ENCODE results near the gene KLRF2. TPM values are rescaled to one million over a fixed set of nuclear protein-coding genes. Genes with fewer than 3 reads are reported as not detected.

Gene KLRF2
- not detected in 2 replicates for total RNA-seq (2012; rRNA removed)

GRCh38 chr12:9881246-9881645 lies at the start of gene KLRF2:
TSS of gene KLRF2 (plus strand) at chr12:9881489. CDS start at chr12:9881596, 107 bp downstream.
- no peaks in the 10 kb centered on the region for H3K27me3 ChIP-seq (ENCODE audit: control insufficient read depth, insufficient read depth, low read length)
- H3K4me1 ChIP-seq (ENCODE audit: control insufficient read depth, insufficient read depth, low read length), result no peaks in the 10 kb centered on the region

DNA sequence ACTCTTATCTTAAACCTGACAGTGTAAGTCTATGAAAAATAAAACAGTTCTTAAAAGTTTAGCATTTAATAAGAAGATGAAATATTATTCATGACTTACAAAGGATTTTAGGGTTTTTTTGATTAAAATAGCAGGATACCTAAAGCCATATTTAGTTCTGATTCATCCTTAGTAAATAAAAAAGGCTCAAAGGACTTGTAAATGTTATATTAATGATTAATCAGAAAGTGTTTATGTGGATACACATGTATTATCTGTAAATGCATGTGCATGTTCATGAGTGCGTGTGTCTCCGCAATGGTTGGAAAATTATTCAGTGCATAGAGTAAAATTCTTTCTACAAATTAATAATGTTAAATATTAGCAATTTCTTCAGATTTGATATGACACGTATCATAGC lies 49.6 kb upstream of the KLRF2 start:
- Histone ChIP-seq H3K4me1 (ENCODE audit: control insufficient read depth, insufficient read depth, low read length) (no peaks in the 10 kb centered on the region), H3K36me3 (ENCODE audit: insufficient read depth, low read length) (no peaks in the 10 kb centered on the region), H3K9me3 (replicated peaks; ENCODE audit: low read length) (no peaks in the 10 kb centered on the region), H3K27me3 (ENCODE audit: control insufficient read depth, insufficient read depth, low read length) (no peaks in the 10 kb centered on the region), H3K4me2 (ENCODE audit: low read length) (no peak overlapping the region), H3K9ac (ENCODE audit: low read depth, low read length) (no peak overlapping the region), H3K4me3 (ENCODE audit: low read length) (no peak overlapping the region)

More at GRCh38 chr12:9881246-9881645, at the start of gene KLRF2:
- no peaks in the 10 kb centered on the region for H3K36me3 ChIP-seq (ENCODE audit: insufficient read depth, low read length)
- H3K4me2 ChIP-seq (ENCODE audit: low read length), result no peak within 1 kb of the TSS
- no peak within 1 kb of the TSS for H3K4me3 ChIP-seq (ENCODE audit: low read length)
- no peaks in the 10 kb centered on the region for H3K9me3 ChIP-seq (replicated peaks; ENCODE audit: low read length)
- no peak within 1 kb of the TSS for H3K9ac ChIP-seq (ENCODE audit: low read depth, low read length)

DNA sequence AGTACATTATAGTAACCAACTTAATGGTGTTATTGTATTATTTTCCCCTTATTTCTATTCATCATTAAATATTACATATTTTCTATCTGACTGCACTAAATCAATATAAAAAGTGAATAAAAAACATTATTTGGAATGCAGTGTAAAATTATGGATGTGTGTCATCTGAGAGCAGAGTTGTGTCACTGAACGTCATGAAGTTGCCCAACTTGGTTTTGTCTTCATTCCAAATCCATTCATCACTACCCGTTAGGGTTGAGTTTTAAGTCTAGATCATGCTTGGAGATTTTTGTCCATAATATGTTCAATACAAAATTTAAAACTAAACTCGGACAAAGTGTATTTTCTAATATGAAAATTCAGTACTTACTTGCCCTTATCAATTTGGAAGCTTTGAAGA lies 37.9 kb upstream of the KLRF2 start:
- Histone ChIP-seq H3K4me3 (ENCODE audit: low read length) (no peak overlapping the region), H3K4me2 (ENCODE audit: low read length) (no peak overlapping the region)

GRCh38 chr12:9848899-9849298 lies 32.4 kb upstream of the KLRF2 start:
- no peaks in the 10 kb centered on the region for H3K36me3 ChIP-seq (ENCODE audit: insufficient read depth, low read length)
- H3K4me2 ChIP-seq (ENCODE audit: low read length), result no peak overlapping the region

More for the DNA sequence above, 37.9 kb upstream of the KLRF2 start:
- Histone ChIP-seq H3K4me1 (ENCODE audit: control insufficient read depth, insufficient read depth, low read length) (no peaks in the 10 kb centered on the region), H3K9me3 (replicated peaks; ENCODE audit: low read length) (no peaks in the 10 kb centered on the region), H3K36me3 (ENCODE audit: insufficient read depth, low read length) (no peaks in the 10 kb centered on the region), H3K27me3 (ENCODE audit: control insufficient read depth, insufficient read depth, low read length) (no peaks in the 10 kb centered on the region), H3K9ac (ENCODE audit: low read depth, low read length) (no peak overlapping the region)

DNA sequence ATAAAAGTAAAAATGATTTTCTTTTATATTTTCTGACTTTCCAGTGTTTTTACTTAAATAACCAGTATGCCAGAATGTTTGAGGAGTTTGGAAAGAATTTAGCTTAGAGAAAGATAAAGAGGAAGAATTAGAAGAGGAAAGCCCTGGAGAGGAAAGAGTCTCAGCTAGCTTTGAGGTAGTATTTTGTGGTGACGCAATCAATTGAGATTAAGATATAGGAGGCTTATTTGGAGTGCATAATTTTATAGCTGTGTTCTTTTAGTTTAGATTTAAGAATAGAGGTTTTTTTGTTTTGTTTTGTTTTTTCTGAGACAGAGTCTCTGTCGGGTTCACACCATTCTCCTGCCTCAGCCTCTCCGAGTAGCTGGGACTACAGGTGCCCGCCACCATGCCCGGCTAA lies 30.2 kb upstream of the KLRF2 start:
- no peak overlapping the region for H3K4me3 ChIP-seq (ENCODE audit: low read length)
- no peaks in the 10 kb centered on the region for H3K9me3 ChIP-seq (replicated peaks; ENCODE audit: low read length)
- H3K4me2 ChIP-seq (ENCODE audit: low read length), result no peak overlapping the region
- no peaks in the 10 kb centered on the region for H3K4me1 ChIP-seq (ENCODE audit: control insufficient read depth, insufficient read depth, low read length)
- H3K27me3 ChIP-seq (ENCODE audit: control insufficient read depth, insufficient read depth, low read length), result no peaks in the 10 kb centered on the region
- H3K36me3 ChIP-seq (ENCODE audit: insufficient read depth, low read length), result no peaks in the 10 kb centered on the region
- no peak overlapping the region for H3K9ac ChIP-seq (ENCODE audit: low read depth, low read length)

More at GRCh38 chr12:9848899-9849298, 32.4 kb upstream of the KLRF2 start:
- no peaks in the 10 kb centered on the region for H3K4me1 ChIP-seq (ENCODE audit: control insufficient read depth, insufficient read depth, low read length)
- H3K4me3 ChIP-seq (ENCODE audit: low read length), result no peak overlapping the region
- no peaks in the 10 kb centered on the region for H3K27me3 ChIP-seq (ENCODE audit: control insufficient read depth, insufficient read depth, low read length)
- no peaks in the 10 kb centered on the region for H3K9me3 ChIP-seq (replicated peaks; ENCODE audit: low read length)
- no peak overlapping the region for H3K9ac ChIP-seq (ENCODE audit: low read depth, low read length)

- Histone ChIP-seq H3K4me1 (ENCODE audit: control insufficient read depth, insufficient read depth, low read length) (no peaks in the 10 kb centered on the region), H3K36me3 (ENCODE audit: insufficient read depth, low read length) (no peaks in the 10 kb centered on the region)
These were observed 29.4 kb upstream of the KLRF2 start for GRCh38 chr12:9851927-9852326.

GRCh38 chr12:9856151-9856550 lies 25.1 kb upstream of the KLRF2 start:
- no peak overlapping the region for H3K9ac ChIP-seq (ENCODE audit: low read depth, low read length)
- no peaks in the 10 kb centered on the region for H3K27me3 ChIP-seq (ENCODE audit: control insufficient read depth, insufficient read depth, low read length)
- no peak overlapping the region for H3K4me2 ChIP-seq (ENCODE audit: low read length)
- H3K4me1 ChIP-seq (ENCODE audit: control insufficient read depth, insufficient read depth, low read length), result no peaks in the 10 kb centered on the region
- H3K4me3 ChIP-seq (ENCODE audit: low read length), result no peak overlapping the region
- no peaks in the 10 kb centered on the region for H3K36me3 ChIP-seq (ENCODE audit: insufficient read depth, low read length)
- no peaks in the 10 kb centered on the region for H3K9me3 ChIP-seq (replicated peaks; ENCODE audit: low read length)

More at GRCh38 chr12:9851927-9852326, 29.4 kb upstream of the KLRF2 start:
- Histone ChIP-seq H3K9ac (ENCODE audit: low read depth, low read length) (no peak overlapping the region), H3K4me3 (ENCODE audit: low read length) (no peak overlapping the region), H3K27me3 (ENCODE audit: control insufficient read depth, insufficient read depth, low read length) (no peaks in the 10 kb centered on the region), H3K9me3 (replicated peaks; ENCODE audit: low read length) (no peaks in the 10 kb centered on the region), H3K4me2 (ENCODE audit: low read length) (no peak overlapping the region)

DNA sequence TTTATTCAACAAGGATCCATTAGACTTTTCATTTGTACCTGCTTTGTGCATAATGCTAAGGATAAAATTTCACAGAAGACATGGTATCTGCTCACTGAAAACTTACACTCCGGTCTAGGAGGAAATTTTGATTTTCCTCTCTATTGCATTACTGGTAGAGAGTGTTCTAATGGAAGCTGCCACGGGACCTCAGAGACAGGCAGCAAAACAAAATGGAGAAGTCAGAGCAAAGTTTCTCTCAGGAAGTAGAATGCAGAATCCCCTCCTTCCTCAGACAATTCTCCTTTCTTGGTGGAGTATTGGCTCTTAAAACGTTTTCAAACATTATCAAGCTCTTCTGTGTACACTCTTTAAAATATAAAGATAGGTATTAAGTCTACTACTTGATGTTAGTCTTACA lies 24.4 kb upstream of the KLRF2 start:
- Histone ChIP-seq H3K4me2 (ENCODE audit: low read length) (no peak overlapping the region), H3K4me1 (ENCODE audit: control insufficient read depth, insufficient read depth, low read length) (no peaks in the 10 kb centered on the region), H3K27me3 (ENCODE audit: control insufficient read depth, insufficient read depth, low read length) (no peaks in the 10 kb centered on the region), H3K9ac (ENCODE audit: low read depth, low read length) (no peak overlapping the region), H3K36me3 (ENCODE audit: insufficient read depth, low read length) (no peaks in the 10 kb centered on the region), H3K9me3 (replicated peaks; ENCODE audit: low read length) (no peaks in the 10 kb centered on the region), H3K4me3 (ENCODE audit: low read length) (no peak overlapping the region)

DNA sequence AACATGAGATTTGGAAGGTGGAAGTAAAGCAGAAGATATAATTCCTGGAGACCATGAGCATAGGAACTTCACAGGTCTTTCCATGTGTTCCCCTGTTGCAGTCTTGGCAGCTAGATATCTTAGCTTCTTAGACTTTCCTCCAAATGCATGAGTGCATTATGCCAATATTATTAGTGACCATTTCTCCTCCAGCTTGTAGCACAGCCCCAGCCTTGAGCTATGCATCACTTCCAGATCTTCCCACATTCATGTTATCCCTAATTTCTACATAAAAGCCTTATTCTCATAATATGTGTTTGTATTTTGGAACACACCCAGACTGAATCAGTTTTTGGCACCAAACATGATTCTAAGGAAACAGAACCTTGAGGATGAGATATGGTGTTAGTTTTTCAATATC lies 23.2 kb upstream of the KLRF2 start:
- no peaks in the 10 kb centered on the region for H3K9me3 ChIP-seq (replicated peaks; ENCODE audit: low read length)
- H3K4me3 ChIP-seq (ENCODE audit: low read length), result no peak overlapping the region
- no peaks in the 10 kb centered on the region for H3K36me3 ChIP-seq (ENCODE audit: insufficient read depth, low read length)
- no peak overlapping the region for H3K9ac ChIP-seq (ENCODE audit: low read depth, low read length)
- no peaks in the 10 kb centered on the region for H3K27me3 ChIP-seq (ENCODE audit: control insufficient read depth, insufficient read depth, low read length)
- H3K4me1 ChIP-seq (ENCODE audit: control insufficient read depth, insufficient read depth, low read length), result no peaks in the 10 kb centered on the region
- no peak overlapping the region for H3K4me2 ChIP-seq (ENCODE audit: low read length)

- Histone ChIP-seq H3K9me3 (replicated peaks; ENCODE audit: low read length) (no peaks in the 10 kb centered on the region), H3K9ac (ENCODE audit: low read depth, low read length) (no peak overlapping the region), H3K4me1 (ENCODE audit: control insufficient read depth, insufficient read depth, low read length) (no peaks in the 10 kb centered on the region), H3K4me2 (ENCODE audit: low read length) (peak overlapping the region; percentile 14), H3K36me3 (ENCODE audit: insufficient read depth, low read length) (no peaks in the 10 kb centered on the region), H3K27me3 (ENCODE audit: control insufficient read depth, insufficient read depth, low read length) (no peaks in the 10 kb centered on the region), H3K4me3 (ENCODE audit: low read length) (no peak overlapping the region)
These were observed 16.2 kb upstream of the KLRF2 start for GRCh38 chr12:9864913-9865675.

DNA sequence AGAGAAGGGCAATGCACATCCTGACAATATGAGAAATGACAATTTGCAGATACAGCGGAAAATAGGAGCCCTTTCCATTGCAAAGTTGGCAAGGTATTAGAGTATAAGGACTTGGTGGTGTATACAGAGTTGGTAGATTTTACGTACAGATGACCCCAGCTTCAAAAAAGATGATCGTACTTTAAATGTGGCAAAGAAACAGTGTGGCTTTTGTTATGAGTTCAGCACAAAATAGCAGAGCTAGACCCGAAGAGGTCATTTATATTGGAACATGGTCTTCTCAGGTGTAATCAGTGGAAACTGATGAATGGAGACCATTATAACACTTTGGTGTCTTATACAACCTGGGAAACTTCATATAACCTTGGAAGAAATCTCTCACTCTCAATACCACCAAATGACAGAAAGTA lies 14.4 kb upstream of the KLRF2 start:
- H3K36me3 ChIP-seq (ENCODE audit: insufficient read depth, low read length), result no peaks in the 10 kb centered on the region
- no peaks in the 10 kb centered on the region for H3K9me3 ChIP-seq (replicated peaks; ENCODE audit: low read length)
- no peaks in the 10 kb centered on the region for H3K4me1 ChIP-seq (ENCODE audit: control insufficient read depth, insufficient read depth, low read length)
- H3K4me3 ChIP-seq (ENCODE audit: low read length), result peak overlapping the region; percentile 40
- peak overlapping the region; percentile 80 for H3K9ac ChIP-seq (ENCODE audit: low read depth, low read length)
- peak overlapping the region; percentile 50 for H3K4me2 ChIP-seq (ENCODE audit: low read length)
- H3K27me3 ChIP-seq (ENCODE audit: control insufficient read depth, insufficient read depth, low read length), result no peaks in the 10 kb centered on the region

- Histone ChIP-seq H3K27me3 (ENCODE audit: control insufficient read depth, insufficient read depth, low read length) (no peaks in the 10 kb centered on the region), H3K9me3 (replicated peaks; ENCODE audit: low read length) (no peaks in the 10 kb centered on the region), H3K36me3 (ENCODE audit: insufficient read depth, low read length) (no peaks in the 10 kb centered on the region), H3K4me1 (ENCODE audit: control insufficient read depth, insufficient read depth, low read length) (no peaks in the 10 kb centered on the region), H3K4me3 (ENCODE audit: low read length) (peak overlapping the region; percentile 40), H3K9ac (ENCODE audit: low read depth, low read length) (peak overlapping the region; percentile 80), H3K4me2 (ENCODE audit: low read length) (peak overlapping the region; percentile 50)
These were observed 13.8 kb upstream of the KLRF2 start for GRCh38 chr12:9867531-9867930.
